Measurements from ENCODE around the gene RB1.

- TF ChIP-seq CTCF (IDR thresholded peaks at IDR 0.05; ENCODE audit: low read depth, low read length) (no peak), MYC (IDR thresholded peaks at IDR 0.05; ENCODE audit: low read depth, low read length) (no peak), POLR2A (IDR thresholded peaks at IDR 0.05; ENCODE audit: extremely low read depth, insufficient read length) (no peak)
Measured at GRCh38 chr13:48515732-48516131, 212.2 kb downstream of the RB1 start.
